ENCODE data around the gene MYBPC2. TPM values are rescaled to one million over a fixed set of nuclear protein-coding genes. Genes with fewer than 3 reads are reported as not detected.

The MYBPC2 gene
- total RNA-seq, 1 donor from 2014 or later: 0.77 TPM

DNA sequence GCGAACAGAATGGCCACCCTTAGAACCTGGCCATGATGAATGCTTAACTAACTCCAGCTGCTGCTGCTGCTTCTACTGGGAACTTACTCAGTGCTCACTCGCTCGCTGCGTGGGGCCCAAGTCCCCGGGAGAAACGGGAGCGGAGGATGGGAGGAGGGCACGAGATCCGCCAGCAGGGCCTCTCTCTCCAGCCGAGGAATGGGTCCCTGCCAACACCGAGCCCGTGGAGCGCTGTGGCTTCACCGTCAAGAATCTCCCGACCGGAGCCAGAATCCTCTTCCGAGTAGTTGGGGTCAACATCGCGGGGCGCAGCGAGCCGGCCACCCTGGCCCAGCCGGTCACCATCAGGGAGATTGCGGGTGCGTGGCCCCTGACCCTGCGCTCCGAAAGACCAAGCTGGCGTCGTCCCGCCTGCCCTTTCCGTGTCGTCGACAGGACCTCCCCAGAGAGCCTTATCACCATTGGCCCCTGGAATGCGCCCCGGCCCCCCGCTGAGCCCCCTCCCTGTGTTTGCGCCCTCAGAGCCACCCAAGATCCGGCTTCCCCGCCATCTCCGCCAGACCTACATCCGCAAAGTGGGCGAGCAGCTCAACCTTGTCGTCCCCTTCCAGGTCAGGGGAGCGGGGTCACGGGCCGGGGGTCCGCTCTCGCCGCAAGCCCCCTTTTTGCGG lies 25.8 kb downstream of the MYBPC2 start:
- Mint-ChIP-seq H3K4me3 (no peak overlapping the region), H3K27ac (no peak overlapping the region), H3K9me3 (peaks cover 9% of the 10 kb centered on the region), H3K27me3 (ENCODE audit: insufficient read depth, low read depth) (peaks cover 8% of the 10 kb centered on the region), H3K4me1 (peaks cover 12% of the 10 kb centered on the region), H3K36me3 (no peaks in the 10 kb centered on the region)
- TF ChIP-seq, protein P1, sequence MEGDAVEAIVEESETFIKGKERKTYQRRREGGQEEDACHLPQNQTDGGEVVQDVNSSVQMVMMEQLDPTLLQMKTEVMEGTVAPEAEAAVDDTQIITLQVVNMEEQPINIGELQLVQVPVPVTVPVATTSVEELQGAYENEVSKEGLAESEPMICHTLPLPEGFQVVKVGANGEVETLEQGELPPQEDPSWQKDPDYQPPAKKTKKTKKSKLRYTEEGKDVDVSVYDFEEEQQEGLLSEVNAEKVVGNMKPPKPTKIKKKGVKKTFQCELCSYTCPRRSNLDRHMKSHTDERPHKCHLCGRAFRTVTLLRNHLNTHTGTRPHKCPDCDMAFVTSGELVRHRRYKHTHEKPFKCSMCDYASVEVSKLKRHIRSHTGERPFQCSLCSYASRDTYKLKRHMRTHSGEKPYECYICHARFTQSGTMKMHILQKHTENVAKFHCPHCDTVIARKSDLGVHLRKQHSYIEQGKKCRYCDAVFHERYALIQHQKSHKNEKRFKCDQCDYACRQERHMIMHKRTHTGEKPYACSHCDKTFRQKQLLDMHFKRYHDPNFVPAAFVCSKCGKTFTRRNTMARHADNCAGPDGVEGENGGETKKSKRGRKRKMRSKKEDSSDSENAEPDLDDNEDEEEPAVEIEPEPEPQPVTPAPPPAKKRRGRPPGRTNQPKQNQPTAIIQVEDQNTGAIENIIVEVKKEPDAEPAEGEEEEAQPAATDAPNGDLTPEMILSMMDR (IDR thresholded peaks at IDR 0.05): no peak
- TF ChIP-seq EZH2phosphoT487 (IDR thresholded peaks at IDR 0.05): no peak
- no peak for TF ChIP-seq EZH2 (IDR thresholded peaks at IDR 0.05)
- Histone ChIP-seq H3K4me3 (no peak overlapping the region), H3K27me3 (no peaks in the 10 kb centered on the region), H3F3A (ENCODE audit: low read depth) (peaks cover 3% of the 10 kb centered on the region), H3K27ac (no peak overlapping the region), H4K20me1 (ENCODE audit: low read depth) (no peaks in the 10 kb centered on the region), H2AFZ (replicated peaks) (no peak overlapping the region), H3K9me3 (ENCODE audit: low read depth) (no peaks in the 10 kb centered on the region), H3K36me3 (no peaks in the 10 kb centered on the region), H3K9ac (no peak overlapping the region), H3K79me2 (ENCODE audit: low read depth) (no peaks in the 10 kb centered on the region), H3K4me2 (no peak overlapping the region), H3K4me1 (no peaks in the 10 kb centered on the region)
- DNase-seq (ENCODE audit: low spot score): no peak

DNA sequence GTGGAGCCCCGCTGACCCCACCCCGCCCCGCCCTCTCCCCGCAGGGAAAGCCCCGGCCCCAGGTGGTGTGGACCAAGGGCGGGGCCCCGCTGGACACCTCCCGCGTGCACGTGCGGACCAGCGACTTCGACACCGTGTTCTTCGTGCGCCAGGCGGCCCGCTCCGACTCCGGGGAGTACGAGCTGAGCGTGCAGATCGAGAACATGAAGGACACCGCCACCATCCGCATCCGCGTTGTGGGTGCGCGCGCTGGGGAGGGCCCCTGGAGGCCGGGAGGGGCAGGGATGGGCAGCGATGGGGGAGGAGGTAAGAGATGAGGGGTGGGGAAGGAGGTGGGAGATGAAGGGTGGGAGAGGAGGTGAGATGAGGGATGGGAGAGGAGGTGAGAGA lies 26.4 kb downstream of the MYBPC2 start:
- TF ChIP-seq EZH2 (IDR thresholded peaks at IDR 0.05): no peak
- TF ChIP-seq EZH2phosphoT487 (IDR thresholded peaks at IDR 0.05): no peak
- TF ChIP-seq, protein P1 (IDR thresholded peaks at IDR 0.05): no peak

DNA sequence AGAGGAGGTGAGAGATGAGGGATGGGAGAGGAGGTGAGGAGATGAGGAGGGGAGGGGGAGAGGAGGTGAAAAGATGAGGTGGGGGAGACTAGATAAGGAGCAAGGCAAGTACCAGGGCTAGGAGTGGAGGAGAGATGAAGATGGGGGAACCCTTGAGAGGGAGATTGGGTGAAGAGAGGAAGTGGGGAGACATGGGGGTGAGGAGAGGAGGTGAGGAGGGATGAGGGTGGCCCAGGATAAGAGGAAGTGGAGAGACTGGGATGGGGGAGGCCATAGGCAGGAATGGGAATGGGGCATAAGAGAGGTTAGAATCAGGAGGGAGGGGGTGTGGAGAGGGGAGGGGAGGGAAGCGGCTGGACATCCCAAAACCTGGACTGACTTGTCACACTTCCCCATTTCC lies 26.9 kb downstream of the MYBPC2 start:
- no peak overlapping the region for H2AFZ ChIP-seq (replicated peaks)
- Mint-ChIP-seq H3K9me3 (peaks cover 7% of the 10 kb centered on the region), H3K4me3 (peak overlapping the region; percentile 63), H3K36me3 (no peaks in the 10 kb centered on the region), H3K4me1 (peaks cover 12% of the 10 kb centered on the region), H3K27ac (no peak overlapping the region), H3K27me3 (ENCODE audit: insufficient read depth, low read depth) (peaks cover 7% of the 10 kb centered on the region)
- H3K79me2 ChIP-seq (ENCODE audit: low read depth): no peaks in the 10 kb centered on the region
- H3K4me2 ChIP-seq: no peak overlapping the region
- H3K4me3 ChIP-seq: no peak overlapping the region
- H4K20me1 ChIP-seq (ENCODE audit: low read depth): no peaks in the 10 kb centered on the region
- H3K27ac ChIP-seq: no peak overlapping the region
- no peak for DNase-seq (ENCODE audit: low spot score)
- TF ChIP-seq EZH2 (IDR thresholded peaks at IDR 0.05) (no peak), EZH2phosphoT487 (IDR thresholded peaks at IDR 0.05) (no peak)
- TF ChIP-seq, protein P1 (IDR thresholded peaks at IDR 0.05): no peak
- H3K9me3 ChIP-seq (ENCODE audit: low read depth): no peaks in the 10 kb centered on the region
- no peaks in the 10 kb centered on the region for H3K36me3 ChIP-seq
- H3F3A ChIP-seq (ENCODE audit: low read depth): peaks cover 3% of the 10 kb centered on the region
- no peaks in the 10 kb centered on the region for H3K4me1 ChIP-seq
- H3K27me3 ChIP-seq: no peaks in the 10 kb centered on the region
- no peak overlapping the region for H3K9ac ChIP-seq

More for the DNA sequence above, 26.4 kb downstream of the MYBPC2 start:
- H3F3A ChIP-seq (ENCODE audit: low read depth): peaks cover 3% of the 10 kb centered on the region
- H3K4me1 ChIP-seq: no peaks in the 10 kb centered on the region
- peaks cover 7% of the 10 kb centered on the region for H3K9me3 Mint-ChIP-seq
- no peaks in the 10 kb centered on the region for H3K27me3 ChIP-seq
- no peaks in the 10 kb centered on the region for H3K36me3 ChIP-seq
- peaks cover 12% of the 10 kb centered on the region for H3K4me1 Mint-ChIP-seq
- H3K27ac ChIP-seq: no peak overlapping the region
- H3K9me3 ChIP-seq (ENCODE audit: low read depth): no peaks in the 10 kb centered on the region
- H3K36me3 Mint-ChIP-seq: no peaks in the 10 kb centered on the region
- no peak overlapping the region for H3K4me3 ChIP-seq
- H4K20me1 ChIP-seq (ENCODE audit: low read depth): no peaks in the 10 kb centered on the region
- DNase-seq (ENCODE audit: low spot score): no peak
- H2AFZ ChIP-seq (replicated peaks): no peak overlapping the region
- no peaks in the 10 kb centered on the region for H3K79me2 ChIP-seq (ENCODE audit: low read depth)
- H3K27ac Mint-ChIP-seq: no peak overlapping the region
- no peak overlapping the region for H3K9ac ChIP-seq
- peaks cover 8% of the 10 kb centered on the region for H3K27me3 Mint-ChIP-seq (ENCODE audit: insufficient read depth, low read depth)
- H3K4me2 ChIP-seq: no peak overlapping the region
- H3K4me3 Mint-ChIP-seq: no peak overlapping the region

All from neural progenitor cell (in vitro differentiated cells).